K562 (cell line): Measurements from ENCODE around the gene TGM3.

Source experiments
- CHD2 ChIP-seq: IDR thresholded peaks from 2 replicates; pipeline ENCODE4 v1.6.1; 2011; ENCODE audit warnings: low read depth, low read length
- EP300 ChIP-seq: IDR thresholded peaks from 2 replicates; pipeline ENCODE4 v1.6.1; 2012; ENCODE audit warnings: low read length, improper control_type of control experiment
- FUS ChIP-seq: fragments of 200-400 bp; formaldehyde crosslinking; optimal IDR thresholded peaks from 2 replicates; pipeline ENCODE3; 2017; ENCODE audit warnings: low read depth, low read length
- LEF1 ChIP-seq: fragments of 450-650 bp; IDR thresholded peaks from 2 replicates; pipeline ENCODE4 v1.6.1; 2016; ENCODE audit warnings: mild to moderate bottlenecking
- MED1 ChIP-seq: sonication (generic); formaldehyde crosslinking; IDR thresholded peaks from 2 replicates; pipeline ENCODE4 v1.8.1; 2023; ENCODE audit warnings: missing genetic modification reagents, borderline replicate concordance
- NFE2L1 ChIP-seq: fragments of 450-650 bp; IDR thresholded peaks from 2 replicates; pipeline ENCODE4 v1.6.1; 2016; ENCODE audit warnings: missing genetic modification characterization, low read depth, mild to moderate bottlenecking, missing compliant biosample characterization, moderate library complexity, borderline replicate concordance
- RFX5 ChIP-seq: IDR thresholded peaks from 2 replicates; pipeline ENCODE4 v1.6.1; 2011; ENCODE audit warnings: low read depth, mild to moderate bottlenecking, improper control_type of control experiment, low read length
- RUNX1 ChIP-seq: sonication (generic); IDR thresholded peaks from 2 replicates; pipeline ENCODE4 v1.6.1; 2016; ENCODE audit warnings: antibody characterized with exemption, low read depth
- XRCC5 ChIP-seq: fragments of 200-400 bp; formaldehyde crosslinking; IDR thresholded peaks from 2 replicates; pipeline ENCODE4 v1.6.1; 2017; ENCODE audit warnings: low read depth, mild to moderate bottlenecking, low read length
- TF ChIP-seq, protein P1 (sequence below): sonication (generic); formaldehyde crosslinking; IDR thresholded peaks from 2 replicates; pipeline ENCODE4 v1.9.0; 2022; ENCODE audit warnings: mild to moderate bottlenecking, missing genetic modification reagents
- TF ChIP-seq, protein P2 (sequence below), 3 experiments: IDR thresholded peaks in 2 of 3; conservative IDR thresholded peaks in 1 of 3; 2 replicates each; pipeline ENCODE4 v1.5.1; 2011 to 2012; ENCODE audit warnings: low read length in 3 of 3, mild to moderate bottlenecking in 3 of 3, control low read depth in 2 of 3, improper control_type of control experiment in 1 of 3, inconsistent platforms in 1 of 3, low read depth in 1 of 3, mixed read lengths in 1 of 3, moderate library complexity in 1 of 3; ENCODE audit not compliant: insufficient read depth in 2 of 3
- TF ChIP-seq, protein P3 (sequence below): sonication (generic); formaldehyde crosslinking; IDR thresholded peaks from 2 replicates; pipeline ENCODE4 v1.8.1; 2023; ENCODE audit warnings: mild to moderate bottlenecking, missing genetic modification reagents
- TF ChIP-seq, protein P4 (sequence below), 2 experiments: fragments of 450-650 bp; IDR thresholded peaks; 2 replicates each; pipeline ENCODE4 v1.6.1; 2016; ENCODE audit warnings: mild to moderate bottlenecking in 2 of 2, borderline replicate concordance in 1 of 2, low read depth in 1 of 2, moderate library complexity in 1 of 2
- TF ChIP-seq, protein P5 (sequence below): fragments of 450-650 bp; conservative IDR thresholded peaks from 2 replicates; pipeline ENCODE4 v1.6.1; 2016; ENCODE audit warnings: missing genetic modification characterization, low read depth, mild to moderate bottlenecking, control low read depth, missing compliant biosample characterization

DNA sequence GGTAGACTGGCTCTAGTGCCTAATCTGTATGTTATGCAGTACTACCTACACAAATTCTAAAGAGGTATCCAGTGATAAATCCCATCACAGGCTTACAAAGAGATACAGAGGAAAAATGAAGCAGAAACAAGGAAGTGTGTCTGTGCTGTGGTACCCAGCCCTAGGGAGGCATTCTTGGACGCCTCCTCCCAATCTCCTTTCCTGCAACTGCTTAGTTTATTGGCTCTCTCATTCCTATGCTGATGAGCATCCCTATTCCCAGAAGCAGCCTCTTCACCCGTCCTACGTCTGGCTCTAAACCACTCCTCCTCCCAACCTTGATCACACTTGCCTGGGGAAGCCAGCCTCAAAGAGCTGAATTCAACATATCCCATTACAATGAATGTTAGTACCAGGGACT is 50.4 kb downstream of the TGM3 start:
- TF ChIP-seq, protein P1, sequence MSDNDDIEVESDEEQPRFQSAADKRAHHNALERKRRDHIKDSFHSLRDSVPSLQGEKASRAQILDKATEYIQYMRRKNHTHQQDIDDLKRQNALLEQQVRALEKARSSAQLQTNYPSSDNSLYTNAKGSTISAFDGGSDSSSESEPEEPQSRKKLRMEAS (CRISPR knock-in tag): no peak
- TF ChIP-seq MED1 (CRISPR knock-in tag) (no peak), RUNX1 (no peak), NFE2L1 (no peak), RFX5 (no peak), CHD2 (no peak), EP300 (no peak), LEF1 (no peak), XRCC5 (no peak), FUS (no peak)
- TF ChIP-seq, protein P2, sequence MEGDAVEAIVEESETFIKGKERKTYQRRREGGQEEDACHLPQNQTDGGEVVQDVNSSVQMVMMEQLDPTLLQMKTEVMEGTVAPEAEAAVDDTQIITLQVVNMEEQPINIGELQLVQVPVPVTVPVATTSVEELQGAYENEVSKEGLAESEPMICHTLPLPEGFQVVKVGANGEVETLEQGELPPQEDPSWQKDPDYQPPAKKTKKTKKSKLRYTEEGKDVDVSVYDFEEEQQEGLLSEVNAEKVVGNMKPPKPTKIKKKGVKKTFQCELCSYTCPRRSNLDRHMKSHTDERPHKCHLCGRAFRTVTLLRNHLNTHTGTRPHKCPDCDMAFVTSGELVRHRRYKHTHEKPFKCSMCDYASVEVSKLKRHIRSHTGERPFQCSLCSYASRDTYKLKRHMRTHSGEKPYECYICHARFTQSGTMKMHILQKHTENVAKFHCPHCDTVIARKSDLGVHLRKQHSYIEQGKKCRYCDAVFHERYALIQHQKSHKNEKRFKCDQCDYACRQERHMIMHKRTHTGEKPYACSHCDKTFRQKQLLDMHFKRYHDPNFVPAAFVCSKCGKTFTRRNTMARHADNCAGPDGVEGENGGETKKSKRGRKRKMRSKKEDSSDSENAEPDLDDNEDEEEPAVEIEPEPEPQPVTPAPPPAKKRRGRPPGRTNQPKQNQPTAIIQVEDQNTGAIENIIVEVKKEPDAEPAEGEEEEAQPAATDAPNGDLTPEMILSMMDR (IDR thresholded peaks at IDR 0.05 in 2 of 3, conservative IDR thresholded peaks at IDR 0.05 in 1 of 3; ENCODE audit: insufficient read depth in 2 of 3, low read depth in 1 of 3, low read length in 3 of 3): no peak
- TF ChIP-seq, protein P3, sequence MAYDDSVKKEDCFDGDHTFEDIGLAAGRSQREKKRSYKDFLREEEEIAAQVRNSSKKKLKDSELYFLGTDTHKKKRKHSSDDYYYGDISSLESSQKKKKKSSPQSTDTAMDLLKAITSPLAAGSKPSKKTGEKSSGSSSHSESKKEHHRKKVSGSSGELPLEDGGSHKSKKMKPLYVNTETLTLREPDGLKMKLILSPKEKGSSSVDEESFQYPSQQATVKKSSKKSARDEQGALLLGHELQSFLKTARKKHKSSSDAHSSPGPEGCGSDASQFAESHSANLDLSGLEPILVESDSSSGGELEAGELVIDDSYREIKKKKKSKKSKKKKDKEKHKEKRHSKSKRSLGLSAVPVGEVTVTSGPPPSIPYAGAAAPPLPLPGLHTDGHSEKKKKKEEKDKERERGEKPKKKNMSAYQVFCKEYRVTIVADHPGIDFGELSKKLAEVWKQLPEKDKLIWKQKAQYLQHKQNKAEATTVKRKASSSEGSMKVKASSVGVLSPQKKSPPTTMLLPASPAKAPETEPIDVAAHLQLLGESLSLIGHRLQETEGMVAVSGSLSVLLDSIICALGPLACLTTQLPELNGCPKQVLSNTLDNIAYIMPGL: no peak
- TF ChIP-seq, protein P4, sequence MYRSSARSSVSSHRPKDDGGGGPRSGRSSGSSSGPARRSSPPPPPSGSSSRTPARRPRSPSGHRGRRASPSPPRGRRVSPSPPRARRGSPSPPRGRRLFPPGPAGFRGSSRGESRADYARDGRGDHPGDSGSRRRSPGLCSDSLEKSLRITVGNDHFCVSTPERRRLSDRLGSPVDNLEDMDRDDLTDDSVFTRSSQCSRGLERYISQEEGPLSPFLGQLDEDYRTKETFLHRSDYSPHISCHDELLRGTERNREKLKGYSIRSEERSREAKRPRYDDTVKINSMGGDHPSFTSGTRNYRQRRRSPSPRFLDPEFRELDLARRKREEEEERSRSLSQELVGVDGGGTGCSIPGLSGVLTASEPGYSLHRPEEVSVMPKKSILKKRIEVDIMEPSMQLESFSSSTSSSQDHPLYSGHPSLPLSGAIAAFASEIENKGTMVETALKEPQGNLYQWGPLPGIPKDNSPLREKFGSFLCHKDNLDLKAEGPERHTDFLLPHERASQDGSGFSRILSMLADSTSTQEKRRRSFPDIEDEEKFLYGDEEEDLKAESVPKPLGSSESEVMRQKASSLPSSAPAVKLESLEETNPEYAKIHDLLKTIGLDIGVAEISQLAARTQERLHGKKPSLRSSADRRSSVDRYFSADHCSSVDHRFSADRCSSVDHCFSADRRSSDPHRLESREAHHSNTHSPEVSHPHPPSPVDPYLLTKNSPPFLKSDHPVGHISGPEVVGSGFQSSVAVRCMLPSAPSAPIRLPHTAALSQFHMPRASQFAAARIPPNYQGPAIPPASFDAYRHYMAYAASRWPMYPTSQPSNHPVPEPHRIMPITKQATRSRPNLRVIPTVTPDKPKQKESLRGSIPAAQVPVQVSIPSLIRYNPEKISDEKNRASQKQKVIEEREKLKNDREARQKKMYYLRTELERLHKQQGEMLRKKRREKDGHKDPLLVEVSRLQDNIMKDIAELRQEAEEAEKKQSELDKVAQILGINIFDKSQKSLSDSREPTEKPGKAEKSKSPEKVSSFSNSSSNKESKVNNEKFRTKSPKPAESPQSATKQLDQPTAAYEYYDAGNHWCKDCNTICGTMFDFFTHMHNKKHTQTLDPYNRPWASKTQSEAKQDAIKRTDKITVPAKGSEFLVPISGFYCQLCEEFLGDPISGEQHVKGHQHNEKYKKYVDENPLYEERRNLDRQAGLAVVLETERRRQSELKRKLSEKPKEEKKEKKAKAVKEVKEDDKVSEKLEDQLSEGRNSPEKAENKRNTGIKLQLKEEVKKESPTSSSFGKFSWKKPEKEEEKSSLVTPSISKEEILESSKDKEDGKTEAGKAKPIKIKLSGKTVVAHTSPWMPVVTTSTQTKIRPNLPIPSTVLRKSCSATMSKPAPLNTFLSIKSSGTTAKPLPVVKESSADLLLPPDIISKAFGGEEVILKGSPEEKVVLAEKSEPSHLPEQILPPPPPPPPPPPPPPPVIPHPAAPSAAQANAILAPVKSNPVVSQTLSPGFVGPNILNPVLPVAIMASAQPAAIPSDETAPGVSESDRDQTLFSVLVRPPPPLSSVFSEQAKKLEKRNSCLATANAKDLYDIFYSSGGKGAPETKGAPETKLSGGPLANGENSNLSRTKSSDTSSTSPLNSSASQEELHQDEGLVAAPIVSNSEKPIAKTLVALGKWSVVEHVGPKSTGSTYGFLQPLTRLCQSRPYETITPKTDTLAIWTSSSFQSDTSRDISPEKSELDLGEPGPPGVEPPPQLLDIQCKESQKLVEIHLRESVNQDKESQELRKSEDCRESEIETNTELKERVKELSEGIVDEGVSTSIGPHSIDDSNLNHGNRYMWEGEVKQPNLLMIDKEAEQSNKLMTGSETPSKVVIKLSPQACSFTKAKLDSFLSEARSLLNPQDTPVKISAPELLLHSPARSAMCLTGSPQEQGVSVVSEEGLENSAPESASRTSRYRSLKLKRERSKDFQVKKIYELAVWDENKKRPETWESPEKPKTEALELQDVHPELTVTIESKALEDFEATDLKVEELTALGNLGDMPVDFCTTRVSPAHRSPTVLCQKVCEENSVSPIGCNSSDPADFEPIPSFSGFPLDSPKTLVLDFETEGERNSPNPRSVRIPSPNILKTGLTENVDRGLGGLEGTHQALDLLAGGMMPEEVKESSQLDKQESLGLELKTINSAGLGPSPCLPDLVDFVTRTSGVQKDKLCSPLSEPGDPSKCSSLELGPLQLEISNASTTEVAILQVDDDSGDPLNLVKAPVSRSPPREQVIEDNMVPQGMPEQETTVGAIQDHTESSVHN (IDR thresholded peaks at IDR 0.05; ENCODE audit: borderline replicate concordance in 1 of 2, low read depth in 1 of 2): no peak
- TF ChIP-seq, protein P5, sequence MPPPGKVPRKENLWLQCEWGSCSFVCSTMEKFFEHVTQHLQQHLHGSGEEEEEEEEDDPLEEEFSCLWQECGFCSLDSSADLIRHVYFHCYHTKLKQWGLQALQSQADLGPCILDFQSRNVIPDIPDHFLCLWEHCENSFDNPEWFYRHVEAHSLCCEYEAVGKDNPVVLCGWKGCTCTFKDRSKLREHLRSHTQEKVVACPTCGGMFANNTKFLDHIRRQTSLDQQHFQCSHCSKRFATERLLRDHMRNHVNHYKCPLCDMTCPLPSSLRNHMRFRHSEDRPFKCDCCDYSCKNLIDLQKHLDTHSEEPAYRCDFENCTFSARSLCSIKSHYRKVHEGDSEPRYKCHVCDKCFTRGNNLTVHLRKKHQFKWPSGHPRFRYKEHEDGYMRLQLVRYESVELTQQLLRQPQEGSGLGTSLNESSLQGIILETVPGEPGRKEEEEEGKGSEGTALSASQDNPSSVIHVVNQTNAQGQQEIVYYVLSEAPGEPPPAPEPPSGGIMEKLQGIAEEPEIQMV: no peak
